Erythroblast (primary cell): Measurements from ENCODE around the gene KIAA1549.

Experiments used
- GATA1 ChIP-seq: IDR thresholded peaks from 2 replicates; pipeline ENCODE4 v1.6.1; 2011; ENCODE audit warnings: low read depth, mild to moderate bottlenecking, control low read depth, low read length, moderate library complexity
- POLR2A ChIP-seq: IDR thresholded peaks from 2 replicates; pipeline ENCODE4 v1.6.1; 2011; ENCODE audit warnings: mild to moderate bottlenecking, low read length

- no peak for TF ChIP-seq POLR2A
- no peak for TF ChIP-seq GATA1
These were observed 123.5 kb downstream of the KIAA1549 start for GRCh38 chr7:138857728-138858127.
